D721Med (cell line): ENCODE measurements around the gene VCX2.
"Not testable (repeated sequence)": the region's sequence is repeated elsewhere in the genome, so short reads cannot be mapped to it uniquely, and the experiment has no call there.

Source experiments
- DNase-seq: peaks from one replicate; pipeline ENCODE4 v3.0.0; 2011; ENCODE audit warnings: low spot score; ENCODE audit not compliant: insufficient read length
- FAIRE-seq: peaks from 2 replicates; lab custom pipeline; 2011; peaks lifted over from hg19 to GRCh38; lab: Jason Lieb, UNC
- TF ChIP-seq, protein P1 (sequence below): IDR thresholded peaks from 2 replicates; pipeline ENCODE4 v1.5.1; 2012; ENCODE audit warnings: mild to moderate bottlenecking, control low read depth; ENCODE audit not compliant: insufficient read depth; ENCODE audit errors: missing control alignments

The VCX2 gene

DNA sequence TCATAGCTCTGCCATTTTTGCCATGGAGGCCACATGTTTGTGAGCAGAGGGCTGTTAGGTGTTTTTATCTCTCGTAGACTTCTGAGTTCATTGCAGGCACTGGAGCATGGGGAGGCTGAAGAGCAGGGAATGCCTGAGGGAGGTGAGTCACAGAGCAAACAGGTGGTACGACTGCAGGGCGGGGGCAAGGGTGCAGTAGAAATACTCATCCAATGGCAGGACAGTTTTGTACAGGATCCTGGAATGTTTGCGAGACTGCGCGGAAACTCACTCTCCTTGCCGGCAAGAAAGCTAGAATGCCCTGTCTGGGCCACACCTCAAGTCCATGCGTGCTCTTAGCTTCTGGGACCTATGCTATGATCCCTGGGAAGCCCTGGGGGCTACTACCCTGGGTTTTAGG lies 20.0 kb upstream of the VCX2 start:
- DNase-seq (no peak), FAIRE-seq (no peak)
- TF ChIP-seq, protein P1, sequence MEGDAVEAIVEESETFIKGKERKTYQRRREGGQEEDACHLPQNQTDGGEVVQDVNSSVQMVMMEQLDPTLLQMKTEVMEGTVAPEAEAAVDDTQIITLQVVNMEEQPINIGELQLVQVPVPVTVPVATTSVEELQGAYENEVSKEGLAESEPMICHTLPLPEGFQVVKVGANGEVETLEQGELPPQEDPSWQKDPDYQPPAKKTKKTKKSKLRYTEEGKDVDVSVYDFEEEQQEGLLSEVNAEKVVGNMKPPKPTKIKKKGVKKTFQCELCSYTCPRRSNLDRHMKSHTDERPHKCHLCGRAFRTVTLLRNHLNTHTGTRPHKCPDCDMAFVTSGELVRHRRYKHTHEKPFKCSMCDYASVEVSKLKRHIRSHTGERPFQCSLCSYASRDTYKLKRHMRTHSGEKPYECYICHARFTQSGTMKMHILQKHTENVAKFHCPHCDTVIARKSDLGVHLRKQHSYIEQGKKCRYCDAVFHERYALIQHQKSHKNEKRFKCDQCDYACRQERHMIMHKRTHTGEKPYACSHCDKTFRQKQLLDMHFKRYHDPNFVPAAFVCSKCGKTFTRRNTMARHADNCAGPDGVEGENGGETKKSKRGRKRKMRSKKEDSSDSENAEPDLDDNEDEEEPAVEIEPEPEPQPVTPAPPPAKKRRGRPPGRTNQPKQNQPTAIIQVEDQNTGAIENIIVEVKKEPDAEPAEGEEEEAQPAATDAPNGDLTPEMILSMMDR = no peak

DNA sequence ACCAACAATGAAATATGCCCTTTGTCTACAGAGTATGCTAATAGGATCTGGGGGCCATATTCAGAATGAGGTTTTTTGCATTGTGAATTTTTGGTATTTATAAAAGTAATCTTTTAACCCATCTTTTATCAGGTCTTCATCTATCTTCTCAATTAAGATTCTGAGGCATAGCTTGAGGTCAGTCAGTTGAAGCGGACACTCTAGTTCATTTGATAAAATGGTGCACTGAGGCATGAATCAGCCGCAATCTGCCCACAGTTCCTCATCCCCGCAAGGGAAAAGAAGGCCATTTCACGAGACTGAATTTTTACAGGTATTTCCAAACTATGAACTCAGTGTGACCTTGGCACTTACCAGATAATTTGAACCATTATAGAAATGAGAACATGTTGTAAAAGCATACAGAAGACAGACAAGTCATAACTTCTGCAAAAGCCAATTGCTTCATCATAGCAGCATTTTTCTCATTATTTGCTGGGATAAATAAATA lies 19.3 kb upstream of the VCX2 start:
- TF ChIP-seq, protein P1 = no peak
- FAIRE-seq (no peak), DNase-seq (no peak)

DNA sequence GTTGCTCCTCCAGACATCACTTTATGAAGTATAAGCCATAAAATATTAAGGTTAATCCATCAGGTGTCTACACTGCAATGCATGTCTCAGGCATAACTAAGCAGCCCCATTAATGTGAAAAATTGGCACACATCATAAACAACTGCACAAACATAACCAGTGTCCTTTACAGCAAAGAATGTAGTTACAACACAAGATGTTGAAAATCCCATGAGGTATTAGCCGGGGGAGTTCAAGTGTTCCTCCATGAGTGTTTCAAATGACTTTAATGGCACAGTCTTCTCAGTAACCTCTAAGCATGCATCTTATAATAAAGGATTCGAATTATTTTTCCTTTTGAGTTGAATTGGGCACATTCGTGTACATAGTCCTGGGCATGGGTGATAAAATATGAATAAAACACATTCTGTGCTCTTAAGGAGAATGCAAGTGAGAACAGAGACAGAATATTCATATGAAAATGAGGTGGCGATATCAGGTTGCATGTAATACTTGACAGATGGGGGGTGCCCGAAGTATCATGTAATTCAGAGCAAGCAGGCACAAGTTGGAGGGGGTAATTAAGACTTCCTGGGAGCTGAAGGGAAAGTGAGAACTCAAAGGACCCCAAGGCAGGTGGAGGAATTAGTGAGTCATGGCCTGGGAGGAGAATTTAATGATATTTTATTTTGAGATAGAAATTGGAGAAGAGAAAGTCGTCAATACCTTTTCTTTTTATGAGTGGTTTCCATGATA lies 18.2 kb upstream of the VCX2 start:
- no peak for DNase-seq
- TF ChIP-seq, protein P1 = no peak
- no peak for FAIRE-seq

DNA sequence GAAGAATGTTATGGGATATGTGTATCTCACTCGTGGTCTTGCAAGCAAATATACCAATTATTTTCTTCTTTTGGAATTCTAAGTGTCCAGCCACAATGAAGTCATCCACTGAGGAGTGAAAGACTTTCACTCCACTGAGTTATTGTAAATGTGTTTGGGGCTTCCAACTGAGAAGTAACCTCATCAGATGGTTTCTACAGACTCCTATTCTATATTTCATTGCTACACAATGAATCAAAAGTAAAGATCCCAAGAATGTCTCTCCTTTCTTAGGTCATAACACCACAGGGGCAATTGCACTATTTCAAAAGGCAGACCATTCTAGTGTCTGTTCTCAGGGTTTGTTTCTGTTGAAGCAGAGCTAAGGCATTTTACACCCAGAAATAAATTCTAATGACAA lies 12.3 kb upstream of the VCX2 start:
- TF ChIP-seq, protein P1 = no peak
- DNase-seq (no peak), FAIRE-seq (no peak)

DNA sequence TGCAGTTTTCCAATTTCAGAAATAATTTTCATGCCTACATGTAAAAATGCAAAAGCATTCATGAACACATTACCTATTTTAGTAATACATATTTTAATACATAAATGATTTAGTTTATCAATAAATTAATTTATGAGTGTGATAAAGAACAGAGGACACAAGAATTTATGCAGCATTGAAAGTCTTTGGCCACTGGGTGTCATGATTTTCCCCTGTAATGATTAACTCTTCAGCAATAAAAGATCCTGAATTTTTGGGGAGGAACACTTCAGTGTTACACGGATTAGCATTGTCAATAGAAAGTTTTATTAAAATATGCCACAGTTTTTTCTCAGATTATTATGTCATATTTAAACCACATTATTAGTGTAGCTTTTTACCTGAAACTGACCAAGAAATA lies 8.6 kb upstream of the VCX2 start:
- TF ChIP-seq, protein P1 = no peak
- FAIRE-seq = no peak
- no peak for DNase-seq

DNA sequence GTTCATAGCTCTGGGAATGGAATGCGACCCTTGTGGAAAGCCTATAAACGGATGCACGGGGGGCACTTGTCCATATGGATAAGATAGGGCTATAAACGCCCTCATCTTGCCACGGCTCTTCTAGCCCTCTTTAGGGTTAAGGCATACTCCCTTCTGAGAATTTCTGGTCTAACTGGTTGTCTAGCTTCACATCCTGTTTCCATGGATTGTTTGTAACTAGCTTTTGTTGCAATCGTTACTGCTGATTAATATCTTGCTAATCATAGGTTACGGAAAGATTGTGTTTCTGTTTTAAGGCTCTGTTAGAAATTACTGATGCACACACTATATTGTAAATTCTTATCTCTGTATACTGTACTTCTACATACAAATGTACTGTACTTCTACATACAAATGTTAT lies 17.1 kb downstream of the VCX2 start:
- not testable (repeated sequence) for DNase-seq, FAIRE-seq

DNA sequence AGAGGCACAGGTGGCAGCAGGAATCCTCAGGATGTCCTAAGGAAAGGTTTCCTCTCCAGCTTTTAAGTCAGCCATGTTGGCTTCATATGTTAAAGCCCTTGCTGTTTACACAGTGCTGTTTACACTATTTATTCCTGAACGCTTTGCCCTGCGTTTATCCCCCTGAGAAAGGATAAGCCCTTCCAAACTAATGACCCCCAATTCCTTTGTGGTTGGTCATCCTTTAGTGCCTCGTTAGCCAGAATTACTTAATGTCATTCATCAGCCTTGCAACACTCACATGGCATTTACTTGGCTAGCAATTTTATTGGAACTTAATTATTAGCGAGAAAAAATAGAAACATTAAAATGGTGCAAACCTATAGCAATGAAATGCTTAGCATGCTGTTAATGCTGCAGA lies 23.8 kb downstream of the VCX2 start:
- FAIRE-seq = peak; percentile 41

More for the DNA sequence above, 23.8 kb downstream of the VCX2 start:
- TF ChIP-seq, protein P1 = no peak
- no peak for DNase-seq
